ENCODE measurements around the gene PTPN1. TPM values are rescaled to one million over a fixed set of nuclear protein-coding genes. Genes with fewer than 3 reads are reported as not detected.

The PTPN1 gene
- total and polyA plus RNA-seq, 2 experiments from 2014 or later: 16.9 to 26.4 TPM

- no peak for TF ChIP-seq REST (IDR thresholded peaks at IDR 0.05; ENCODE audit: unreplicated experiment)
These were observed 120.5 kb downstream of the PTPN1 start (continued) for GRCh38 chr20:50630578-50631263.

- no peak overlapping the region for H3K4me2 ChIP-seq
- no peaks in the 10 kb centered on the region for H4K20me1 ChIP-seq (replicated peaks; ENCODE audit: insufficient read depth)
- Mint-ChIP-seq H3K27ac (no peak overlapping the region), H3K9me3 (no peaks in the 10 kb centered on the region), H3K36me3 (ENCODE audit: low read depth) (no peaks in the 10 kb centered on the region; the same call in 2 of the 3 replicates), H3K4me3 (no peak overlapping the region), H3K27me3 (ENCODE audit: insufficient read depth, low read depth, poor library complexity) (peaks cover 21% of the 10 kb centered on the region), H3K4me1 (peaks cover 23% of the 10 kb centered on the region)
- ATAC-seq: no peak
- no peak overlapping the region for H3K4me3 ChIP-seq
- H3K27ac ChIP-seq (ENCODE audit: low read depth): no peak overlapping the region
- H2AFZ ChIP-seq: no peak overlapping the region
- H3F3A ChIP-seq (replicated peaks; ENCODE audit: low read depth): peaks cover 5% of the 10 kb centered on the region; the same call in 1 of the 2 replicates
- H3K27me3 ChIP-seq (ENCODE audit: insufficient read depth): no peaks in the 10 kb centered on the region
- DNase-seq (ENCODE audit: low spot score): no peak
- H3K36me3 ChIP-seq (ENCODE audit: insufficient read depth): no peaks in the 10 kb centered on the region
- H3K79me2 ChIP-seq (replicated peaks; ENCODE audit: insufficient read depth): no peaks in the 10 kb centered on the region
- H3K4me1 ChIP-seq (ENCODE audit: insufficient read depth): peaks cover 12% of the 10 kb centered on the region
- no peaks in the 10 kb centered on the region for H3K9me2 ChIP-seq (ENCODE audit: insufficient read depth)
- TF ChIP-seq ZNF331 (CRISPR knock-in tag; IDR thresholded peaks at IDR 0.05; ENCODE audit: low read depth): no peak
- no peak for TF ChIP-seq ZNF114 (CRISPR knock-in tag; IDR thresholded peaks at IDR 0.05)
- TF ChIP-seq ZNF462 (CRISPR knock-in tag; IDR thresholded peaks at IDR 0.05): no peak
- no peak for TF ChIP-seq ETS1 (IDR thresholded peaks at IDR 0.05)
- no peak for TF ChIP-seq REST (IDR thresholded peaks at IDR 0.05; ENCODE audit: unreplicated experiment)
- TF ChIP-seq CTCF (conservative IDR thresholded peaks at IDR 0.05; ENCODE audit: low read depth in 2 of 2): no peak
- no peak for TF ChIP-seq NANOG (IDR thresholded peaks at IDR 0.05; ENCODE audit: borderline replicate concordance)
These were observed 122.1 kb downstream of the PTPN1 start for GRCh38 chr20:50632236-50632635.

Data from GM23338 (cell line).